SK-MEL-5 (cell line): ENCODE results near the gene LTB4R. TPM values are rescaled to one million over a fixed set of nuclear protein-coding genes. Genes with fewer than 3 reads are reported as not detected.
"Not testable (repeated sequence)": the region's sequence is repeated elsewhere in the genome, so short reads cannot be mapped to it uniquely, and the experiment has no call there.

ENCODE experiments used
- DNase-seq: peaks from one replicate; pipeline ENCODE4 v3.0.0-alpha.2; 2016; ENCODE audit warnings: low read depth, low spot score
- in situ Hi-C: cut with HindIII; loops from 2 replicates; pipeline ENCODE4 v1.10.0; 2016; ENCODE audit warnings: low sequenced_read_pairs, high pct_unique_total_duplicates, low pct_unique_long_range_greater_than_20kb
- total RNA-seq: library from RNA; depleted of rRNA; stranded (reverse); fragments of >200 nt; shearing (Covaris generic); gene quantifications from 2 replicates; pipeline ENCODE4 v1.2.3, GENCODE V29; 2014

The LTB4R gene
- total RNA-seq, 1 experiment from 2014 or later, result 1.7 TPM

- DNase-seq, result no peak
- in situ Hi-C loops, result no loop called here
Measured at GRCh38 chr14:24348186-24348585, 36.9 kb downstream of the LTB4R start.

- in situ Hi-C loops, result no loop called here
- DNase-seq, result no peak
Measured at GRCh38 chr14:24349742-24350141, 38.4 kb downstream of the LTB4R start.

GRCh38 chr14:24351517-24351916, 40.2 kb downstream of the LTB4R start:
- peak; percentile 48 for DNase-seq
- in situ Hi-C loops, result no loop called here

- no peak for DNase-seq
- in situ Hi-C loops, result no loop called here
Measured at GRCh38 chr14:24353559-24354481, 42.5 kb downstream of the LTB4R start.

GRCh38 chr14:24354482-24354825, 43.2 kb downstream of the LTB4R start:
- DNase-seq, in situ Hi-C loops: not testable (repeated sequence)

GRCh38 chr14:24355009-24355408, 43.7 kb downstream of the LTB4R start:
- in situ Hi-C loops, result no loop called here
- no peak for DNase-seq

- in situ Hi-C loops, result no loop called here
Measured at GRCh38 chr14:24356208-24356607, 44.9 kb downstream of the LTB4R start.

GRCh38 chr14:24360281-24360680, 49.0 kb downstream of the LTB4R start:
- no peak for DNase-seq
- in situ Hi-C loops, result no loop called here

More at GRCh38 chr14:24356208-24356607, 44.9 kb downstream of the LTB4R start:
- DNase-seq, result no peak

- no peak for DNase-seq
- in situ Hi-C loops, result no loop called here
Measured at GRCh38 chr14:24361326-24361725, 50.0 kb downstream of the LTB4R start.

GRCh38 chr14:24362241-24362960, 51.1 kb downstream of the LTB4R start:
- no peak for DNase-seq
- in situ Hi-C loops, result no loop called here

GRCh38 chr14:24363401-24363800, 52.1 kb downstream of the LTB4R start:
- DNase-seq, result no peak
- in situ Hi-C loops, result no loop called here

GRCh38 chr14:24364841-24365240, 53.5 kb downstream of the LTB4R start:
- in situ Hi-C loops, result no loop called here
- no peak for DNase-seq

GRCh38 chr14:24365600-24366412, 54.5 kb downstream of the LTB4R start:
- in situ Hi-C loops, result no loop called here
- DNase-seq, result peak; percentile 87

GRCh38 chr14:24366413-24366720, 55.1 kb downstream of the LTB4R start:
- no peak for DNase-seq
- in situ Hi-C loops, result no loop called here

- in situ Hi-C loops, result no loop called here
Measured at GRCh38 chr14:24366721-24367513, 55.6 kb downstream of the LTB4R start.

More at GRCh38 chr14:24366721-24367513, 55.6 kb downstream of the LTB4R start:
- peak; percentile 81 for DNase-seq
